ENCODE data around the gene PNKP. TPM values are rescaled to one million over a fixed set of nuclear protein-coding genes. Genes with fewer than 3 reads are reported as not detected.
A peak's percentile ranks its signal among the peaks of the same experiment; 100 is the strongest.

The PNKP gene
- total and polyA plus RNA-seq, 10 of the 15 experiments (the other 5 are each of a cell fraction or from before 2014, with no cell fraction given), result 2.9 to 82.3 (median 33.2) TPM

DNA sequence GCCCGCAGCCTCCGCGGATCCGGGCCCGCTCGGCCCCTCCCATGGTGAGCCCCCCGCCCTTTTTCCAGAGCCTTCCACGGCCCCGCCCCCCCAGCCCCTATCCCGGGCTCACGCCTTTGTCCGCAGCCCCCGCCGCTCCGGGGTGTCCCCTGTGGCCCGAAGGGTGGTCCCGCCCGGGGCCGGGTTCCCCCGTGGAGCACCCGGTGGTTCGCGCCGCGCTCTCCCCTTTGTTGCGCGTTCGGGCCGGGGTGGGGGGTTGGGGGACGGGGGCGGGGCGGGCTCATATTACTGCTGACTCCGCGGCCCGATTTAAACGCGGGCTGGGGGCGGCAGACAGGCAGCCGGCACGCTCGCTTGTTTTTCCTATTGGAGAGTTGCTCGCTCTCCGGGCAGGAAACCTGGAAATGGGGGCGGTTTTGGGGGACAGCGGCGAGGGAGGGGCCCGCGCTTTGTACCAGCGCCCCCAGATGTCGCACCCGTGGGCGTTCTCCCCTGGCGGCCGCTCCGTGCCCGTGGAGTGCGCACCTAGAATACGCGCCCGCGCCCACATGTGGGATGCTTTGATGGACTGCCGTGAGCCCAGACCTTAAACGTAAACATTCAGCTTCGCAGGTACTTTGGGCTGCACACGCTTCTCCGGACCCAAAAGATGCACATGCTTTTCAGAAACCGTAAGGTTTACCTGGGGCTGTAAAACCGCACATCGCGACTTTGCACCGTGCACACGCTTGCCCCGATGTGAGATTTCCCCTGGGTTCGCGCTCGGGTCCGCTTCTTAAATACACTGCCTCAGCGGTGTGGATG is 15.7 kb downstream of the PNKP start:
- BruUV-seq (replicated peaks), result no TSS peak
- ChIA-PET POLR2A (interaction anchor here (0.6 to 2.4 kb wide), 3 partner anchors 17 to 75 kb away, joined by 3 to 25 read pairs (median 11); partner anchors contain the start of gene MED25), RAD21 (ENCODE audit: unreplicated experiment) (interaction anchor here (0.6 kb wide), 1 partner anchor 38 kb away, joined by 3 read pairs; no protein-coding TSS in a partner anchor), CTCF (interaction anchor here (2.1 kb wide), 1 partner anchor 18 kb away, joined by 6 read pairs; no protein-coding TSS in a partner anchor), SMC1A (ENCODE audit: uncharacterized antibody, unreplicated experiment) (interaction anchor here (1.2 to 1.6 kb wide), 3 partner anchors 14 to 85 kb away, joined by 4 to 5 read pairs (median 5); no protein-coding TSS in a partner anchor)
- H3K27ac ChIP-seq (ENCODE audit: control insufficient read depth, insufficient read depth), result peak overlapping the region; percentile 64; the same call in 1 of the 2 replicates
- no peak for FAIRE-seq
- H2AFZ ChIP-seq (ENCODE audit: control insufficient read depth, low read depth, low read length), result no peak overlapping the region; the same call in 1 of the 2 replicates
- peak overlapping the region; percentile 71 for H3K4me3 ChIP-seq
- H3K27me3 ChIP-seq (replicated peaks in 1 of 2; ENCODE audit: control insufficient read depth in 2 of 2, insufficient read depth in 2 of 2, low read length in 1 of 2), result no peaks in the 10 kb centered on the region
- peaks cover 6% of the 10 kb centered on the region for H3K79me2 ChIP-seq (ENCODE audit: control insufficient read depth, insufficient read depth, low read length)
- ATAC-seq, result no peak
- intact Hi-C loops (cut with micrococcal nuclease; ENCODE audit: unreplicated experiment) (loop anchor here (2.0 kb wide), 2 partner anchors 25 to 39 kb away; partner anchors contain the start of genes AKT1S1, FUZ and TBC1D17), in situ Hi-C loops (cut with MboI) (no loop called here)
- H3K4me1 ChIP-seq (ENCODE audit: control insufficient read depth, insufficient read depth, low read length), result peaks cover 26% of the 10 kb centered on the region
- no peak for DNase-seq (ENCODE audit: low read depth, low spot score)
- TF ChIP-seq, protein P1, sequence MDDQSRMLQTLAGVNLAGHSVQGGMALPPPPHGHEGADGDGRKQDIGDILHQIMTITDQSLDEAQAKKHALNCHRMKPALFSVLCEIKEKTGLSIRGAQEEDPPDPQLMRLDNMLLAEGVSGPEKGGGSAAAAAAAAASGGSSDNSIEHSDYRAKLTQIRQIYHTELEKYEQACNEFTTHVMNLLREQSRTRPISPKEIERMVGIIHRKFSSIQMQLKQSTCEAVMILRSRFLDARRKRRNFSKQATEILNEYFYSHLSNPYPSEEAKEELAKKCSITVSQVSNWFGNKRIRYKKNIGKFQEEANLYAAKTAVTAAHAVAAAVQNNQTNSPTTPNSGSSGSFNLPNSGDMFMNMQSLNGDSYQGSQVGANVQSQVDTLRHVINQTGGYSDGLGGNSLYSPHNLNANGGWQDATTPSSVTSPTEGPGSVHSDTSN (IDR thresholded peaks at IDR 0.05; ENCODE audit: insufficient replicate concordance, low read depth, low read length), result peak; percentile 14
- TF ChIP-seq EGR1 (IDR thresholded peaks at IDR 0.05; ENCODE audit: borderline replicate concordance in 1 of 2, low read depth in 2 of 2, low read length in 2 of 2) (peak in 1 of 2 experiments; percentile 5; a peak in 1 of 3 replicates), PML (IDR thresholded peaks at IDR 0.05; ENCODE audit: low read length) (no peak), SIN3A (IDR thresholded peaks at IDR 0.05; ENCODE audit: low read depth, low read length) (peak; percentile 31; the same call in 1 of the 2 replicates), POLR2A (IDR thresholded peaks at IDR 0.05; ENCODE audit: low read depth, low read length) (peak; percentile 62)
- TF ChIP-seq, protein P2, sequence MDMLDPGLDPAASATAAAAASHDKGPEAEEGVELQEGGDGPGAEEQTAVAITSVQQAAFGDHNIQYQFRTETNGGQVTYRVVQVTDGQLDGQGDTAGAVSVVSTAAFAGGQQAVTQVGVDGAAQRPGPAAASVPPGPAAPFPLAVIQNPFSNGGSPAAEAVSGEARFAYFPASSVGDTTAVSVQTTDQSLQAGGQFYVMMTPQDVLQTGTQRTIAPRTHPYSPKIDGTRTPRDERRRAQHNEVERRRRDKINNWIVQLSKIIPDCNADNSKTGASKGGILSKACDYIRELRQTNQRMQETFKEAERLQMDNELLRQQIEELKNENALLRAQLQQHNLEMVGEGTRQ (IDR thresholded peaks at IDR 0.05; ENCODE audit: borderline replicate concordance, low read depth, low read length), result no peak
- TF ChIP-seq, protein P3, sequence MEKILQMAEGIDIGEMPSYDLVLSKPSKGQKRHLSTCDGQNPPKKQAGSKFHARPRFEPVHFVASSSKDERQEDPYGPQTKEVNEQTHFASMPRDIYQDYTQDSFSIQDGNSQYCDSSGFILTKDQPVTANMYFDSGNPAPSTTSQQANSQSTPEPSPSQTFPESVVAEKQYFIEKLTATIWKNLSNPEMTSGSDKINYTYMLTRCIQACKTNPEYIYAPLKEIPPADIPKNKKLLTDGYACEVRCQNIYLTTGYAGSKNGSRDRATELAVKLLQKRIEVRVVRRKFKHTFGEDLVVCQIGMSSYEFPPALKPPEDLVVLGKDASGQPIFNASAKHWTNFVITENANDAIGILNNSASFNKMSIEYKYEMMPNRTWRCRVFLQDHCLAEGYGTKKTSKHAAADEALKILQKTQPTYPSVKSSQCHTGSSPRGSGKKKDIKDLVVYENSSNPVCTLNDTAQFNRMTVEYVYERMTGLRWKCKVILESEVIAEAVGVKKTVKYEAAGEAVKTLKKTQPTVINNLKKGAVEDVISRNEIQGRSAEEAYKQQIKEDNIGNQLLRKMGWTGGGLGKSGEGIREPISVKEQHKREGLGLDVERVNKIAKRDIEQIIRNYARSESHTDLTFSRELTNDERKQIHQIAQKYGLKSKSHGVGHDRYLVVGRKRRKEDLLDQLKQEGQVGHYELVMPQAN (conservative IDR thresholded peaks at IDR 0.05), result 0 out of 2 replicates have a peak, but pooled peaks have one; percentile 14
- TF ChIP-seq, protein P4, sequence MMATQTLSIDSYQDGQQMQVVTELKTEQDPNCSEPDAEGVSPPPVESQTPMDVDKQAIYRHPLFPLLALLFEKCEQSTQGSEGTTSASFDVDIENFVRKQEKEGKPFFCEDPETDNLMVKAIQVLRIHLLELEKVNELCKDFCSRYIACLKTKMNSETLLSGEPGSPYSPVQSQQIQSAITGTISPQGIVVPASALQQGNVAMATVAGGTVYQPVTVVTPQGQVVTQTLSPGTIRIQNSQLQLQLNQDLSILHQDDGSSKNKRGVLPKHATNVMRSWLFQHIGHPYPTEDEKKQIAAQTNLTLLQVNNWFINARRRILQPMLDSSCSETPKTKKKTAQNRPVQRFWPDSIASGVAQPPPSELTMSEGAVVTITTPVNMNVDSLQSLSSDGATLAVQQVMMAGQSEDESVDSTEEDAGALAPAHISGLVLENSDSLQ (IDR thresholded peaks at IDR 0.05), result peak; percentile 46; the same call in 1 of the 2 replicates
- TF ChIP-seq, protein P5, sequence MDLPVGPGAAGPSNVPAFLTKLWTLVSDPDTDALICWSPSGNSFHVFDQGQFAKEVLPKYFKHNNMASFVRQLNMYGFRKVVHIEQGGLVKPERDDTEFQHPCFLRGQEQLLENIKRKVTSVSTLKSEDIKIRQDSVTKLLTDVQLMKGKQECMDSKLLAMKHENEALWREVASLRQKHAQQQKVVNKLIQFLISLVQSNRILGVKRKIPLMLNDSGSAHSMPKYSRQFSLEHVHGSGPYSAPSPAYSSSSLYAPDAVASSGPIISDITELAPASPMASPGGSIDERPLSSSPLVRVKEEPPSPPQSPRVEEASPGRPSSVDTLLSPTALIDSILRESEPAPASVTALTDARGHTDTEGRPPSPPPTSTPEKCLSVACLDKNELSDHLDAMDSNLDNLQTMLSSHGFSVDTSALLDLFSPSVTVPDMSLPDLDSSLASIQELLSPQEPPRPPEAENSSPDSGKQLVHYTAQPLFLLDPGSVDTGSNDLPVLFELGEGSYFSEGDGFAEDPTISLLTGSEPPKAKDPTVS (IDR thresholded peaks at IDR 0.05; ENCODE audit: low read depth, low read length), result peak; percentile 68; the same call in 1 of the 2 replicates
- H3K9me3 ChIP-seq (replicated peaks; ENCODE audit: control insufficient read depth, insufficient read depth, low read length), result peaks cover 5% of the 10 kb centered on the region; the same call in 2 of the 3 replicates
- H3K9ac ChIP-seq (ENCODE audit: control insufficient read depth, insufficient read depth, low read length), result no peak overlapping the region; the same call in 1 of the 2 replicates
- H3K4me2 ChIP-seq (ENCODE audit: control insufficient read depth, insufficient read depth), result peak overlapping the region; percentile 94
- peaks cover 0 to 1% of the 10 kb centered on the region in 2 experiments; a peak in 1 of 4 replicates for H3K36me3 ChIP-seq (ENCODE audit: control insufficient read depth in 2 of 2, insufficient read depth in 2 of 2, low read length in 1 of 2)
- WGBS (ENCODE audit: insufficient coverage, insufficient replicate concordance, low lambda C conversion rate, missing lambda C conversion rate), result 16% methylated on average over 56 of the region's 78 CpGs
- no peaks in the 10 kb centered on the region for H4K20me1 ChIP-seq (ENCODE audit: control insufficient read depth, insufficient read depth)
